Mononuclear cell (primary cell): ENCODE results near the gene C5. TPM values are rescaled to one million over a fixed set of nuclear protein-coding genes. Genes with fewer than 3 reads are reported as not detected.
"Not testable (repeated sequence)": the region's sequence is repeated elsewhere in the genome, so short reads cannot be mapped to it uniquely, and the experiment has no call there.

ENCODE experiments used
- H3K27me3 ChIP-seq: 2 replicates; pipeline ENCODE4 v1.6.0; 2011; ENCODE audit warnings: low read length, control low read depth; ENCODE audit not compliant: insufficient read depth
- H3K4me1 ChIP-seq: 2 replicates; pipeline ENCODE4 v1.5.1; 2011; ENCODE audit warnings: mild to moderate bottlenecking, low read length, control low read depth; ENCODE audit not compliant: insufficient read depth
- H3K4me3 ChIP-seq: 2 replicates; pipeline ENCODE4 v1.5.1; 2011; ENCODE audit warnings: mild to moderate bottlenecking, low read length, moderate library complexity
- H3K9me3 ChIP-seq: 2 replicates; pipeline ENCODE4 v1.5.1; 2011; ENCODE audit warnings: low read depth, mild to moderate bottlenecking, control low read depth, low read length
- total RNA-seq: library from RNA; depleted of rRNA; stranded (reverse); fragments of >200 nt; gene quantifications from one replicate; pipeline ENCODE4 v1.2.3, GENCODE V29; 2012

Gene C5
- total RNA-seq, 1 donor, result 1.8 TPM

DNA sequence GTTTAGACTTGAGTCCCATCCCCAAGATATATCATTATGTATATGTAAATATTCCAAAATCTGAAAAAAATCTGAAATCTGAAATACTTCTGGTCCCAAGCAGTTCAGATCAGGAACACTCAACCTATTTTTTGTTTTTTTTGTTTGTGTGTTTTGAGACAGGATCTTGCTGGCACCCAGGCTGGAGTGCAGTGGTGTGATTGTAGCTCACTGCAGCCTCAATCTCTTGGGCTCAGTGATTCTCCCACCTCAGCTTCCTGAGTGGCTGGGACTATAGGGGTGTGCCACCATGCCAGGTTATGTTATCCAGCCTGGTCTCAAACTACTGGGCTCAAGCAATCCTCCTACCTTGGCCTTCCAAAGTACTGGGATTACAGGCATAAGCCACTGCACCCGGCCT lies 72.8 kb downstream of the C5 start:
- no peak overlapping the region for H3K4me3 ChIP-seq
- no peaks in the 10 kb centered on the region for H3K27me3 ChIP-seq
- H3K9me3 ChIP-seq, result no peaks in the 10 kb centered on the region
- H3K4me1 ChIP-seq, result peaks cover 8% of the 10 kb centered on the region

- H3K27me3 ChIP-seq, result no peaks in the 10 kb centered on the region
- no peaks in the 10 kb centered on the region for H3K9me3 ChIP-seq
- no peak overlapping the region for H3K4me3 ChIP-seq
- peaks cover 8% of the 10 kb centered on the region for H3K4me1 ChIP-seq
These were observed 75.2 kb downstream of the C5 start for GRCh38 chr9:120974921-120975320.

GRCh38 chr9:120974181-120974580 lies 75.9 kb downstream of the C5 start:
- H3K4me1 ChIP-seq, result peaks cover 8% of the 10 kb centered on the region
- no peaks in the 10 kb centered on the region for H3K9me3 ChIP-seq
- H3K27me3 ChIP-seq, result no peaks in the 10 kb centered on the region
- H3K4me3 ChIP-seq, result no peak overlapping the region

DNA sequence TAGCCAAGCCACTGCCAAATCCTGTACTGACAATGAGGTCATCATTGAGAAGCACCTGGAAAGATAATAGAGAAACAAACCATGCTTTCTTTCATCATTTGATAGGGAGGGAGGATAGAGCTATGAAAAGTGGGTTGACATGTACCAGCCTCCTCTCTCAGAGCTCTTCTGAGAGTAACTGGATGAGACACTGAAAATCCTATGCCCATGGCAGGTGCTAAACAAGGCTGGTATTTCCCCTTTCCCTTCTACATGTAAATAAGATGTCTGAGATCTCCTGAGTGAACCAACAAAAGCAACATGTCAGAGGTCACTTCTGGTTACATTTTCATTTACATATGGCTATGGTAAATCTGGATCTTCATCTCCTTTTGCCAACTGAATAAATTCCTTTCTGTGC lies 78.1 kb downstream of the C5 start:
- no peak overlapping the region for H3K4me3 ChIP-seq
- no peaks in the 10 kb centered on the region for H3K9me3 ChIP-seq
- H3K27me3 ChIP-seq, result no peaks in the 10 kb centered on the region
- H3K4me1 ChIP-seq, result peaks cover 8% of the 10 kb centered on the region

GRCh38 chr9:120971471-120971870 lies 78.6 kb downstream of the C5 start:
- H3K9me3 ChIP-seq, H3K4me1 ChIP-seq, H3K27me3 ChIP-seq, H3K4me3 ChIP-seq: not testable (repeated sequence)

- Histone ChIP-seq H3K4me3 (no peak overlapping the region), H3K9me3 (no peaks in the 10 kb centered on the region), H3K4me1 (peaks cover 6% of the 10 kb centered on the region), H3K27me3 (no peaks in the 10 kb centered on the region)
These were observed 79.8 kb downstream of the C5 start for GRCh38 chr9:120970244-120970643.

- H3K4me3 ChIP-seq, result no peak overlapping the region
- H3K27me3 ChIP-seq, result no peaks in the 10 kb centered on the region
- H3K9me3 ChIP-seq, result no peaks in the 10 kb centered on the region
- no peaks in the 10 kb centered on the region for H3K4me1 ChIP-seq
These were observed 84.1 kb downstream of the C5 start for GRCh38 chr9:120966013-120966369.

DNA sequence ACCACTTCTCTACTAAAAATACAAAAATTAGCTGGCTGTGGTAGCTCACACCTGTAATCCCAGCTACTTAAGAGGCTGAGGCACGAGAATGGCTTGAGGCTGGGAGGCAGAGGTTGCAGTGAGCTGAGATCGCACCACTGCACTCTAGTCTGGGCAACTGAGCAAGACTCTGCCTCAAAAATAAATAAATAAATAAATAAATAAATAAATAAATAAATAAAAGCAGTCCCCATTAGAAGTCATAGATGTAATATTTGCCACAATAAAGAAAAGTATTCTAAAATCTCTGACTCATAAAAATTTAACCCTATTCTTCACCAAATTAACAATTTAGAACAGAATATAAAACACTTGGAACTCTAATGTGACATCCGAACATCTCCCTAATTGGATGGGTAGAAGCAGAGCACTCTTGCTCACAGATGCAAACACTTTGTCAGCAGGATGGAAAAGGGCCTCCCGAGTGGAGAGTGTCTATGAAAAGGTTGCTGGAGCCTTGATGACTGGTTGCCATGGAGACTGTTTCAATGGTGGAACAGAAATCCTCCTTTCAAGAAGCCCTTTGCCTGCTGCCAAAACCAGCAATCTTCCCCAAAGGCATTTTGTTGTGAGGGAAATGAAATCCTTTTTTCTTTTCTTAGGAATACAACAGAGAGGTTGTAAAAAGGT lies 84.6 kb downstream of the C5 start:
- Histone ChIP-seq H3K9me3 (no peaks in the 10 kb centered on the region), H3K4me1 (no peaks in the 10 kb centered on the region), H3K4me3 (no peak overlapping the region), H3K27me3 (no peaks in the 10 kb centered on the region)

DNA sequence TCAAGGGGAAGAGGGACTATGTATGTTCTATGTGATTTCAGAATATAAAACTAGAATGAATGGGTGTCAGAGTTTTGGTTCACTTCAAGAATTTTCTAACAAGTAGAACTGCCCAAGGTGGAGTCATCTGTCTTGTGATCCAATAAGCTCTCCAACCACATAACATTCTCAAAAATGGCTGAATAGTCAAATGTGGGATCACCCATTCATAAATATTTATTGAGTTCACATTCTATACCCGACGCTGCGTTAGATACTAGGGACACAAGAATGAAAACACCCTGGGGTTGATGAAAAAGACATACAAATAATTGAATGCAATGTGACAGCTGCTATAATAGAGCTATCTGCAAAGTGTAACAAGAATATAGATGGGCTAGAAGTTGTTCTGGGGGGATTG lies 88.1 kb downstream of the C5 start:
- Histone ChIP-seq H3K27me3 (no peaks in the 10 kb centered on the region), H3K9me3 (no peaks in the 10 kb centered on the region), H3K4me3 (no peak overlapping the region), H3K4me1 (no peaks in the 10 kb centered on the region)

DNA sequence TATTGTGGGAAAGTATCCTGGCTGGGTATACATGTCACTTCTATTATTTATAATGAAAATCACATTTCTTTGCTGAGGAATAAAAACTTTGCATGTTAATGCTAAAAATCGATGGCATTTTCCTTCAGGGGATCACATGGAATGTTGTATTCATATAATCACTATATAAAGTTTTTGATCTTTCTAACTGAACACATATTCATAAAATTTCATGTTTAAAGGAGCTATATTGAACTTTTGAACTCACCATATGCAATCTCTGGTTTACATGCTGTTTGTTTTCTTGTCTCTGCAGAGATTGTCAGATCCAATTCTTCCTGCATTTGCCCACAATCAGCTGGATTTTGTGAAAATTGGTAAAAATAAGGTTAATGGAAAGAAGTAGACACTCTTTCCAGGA lies 90.1 kb downstream of the C5 start:
- Histone ChIP-seq H3K27me3 (no peaks in the 10 kb centered on the region), H3K9me3 (no peaks in the 10 kb centered on the region), H3K4me1 (no peaks in the 10 kb centered on the region), H3K4me3 (no peak overlapping the region)

- Histone ChIP-seq H3K27me3 (no peaks in the 10 kb centered on the region), H3K9me3 (no peaks in the 10 kb centered on the region), H3K4me1 (no peaks in the 10 kb centered on the region), H3K4me3 (no peak overlapping the region)
These were observed 93.2 kb downstream of the C5 start for GRCh38 chr9:120956862-120957261.

- Histone ChIP-seq H3K4me1 (no peaks in the 10 kb centered on the region), H3K4me3 (no peak overlapping the region), H3K9me3 (no peaks in the 10 kb centered on the region), H3K27me3 (no peaks in the 10 kb centered on the region)
These were observed 98.0 kb downstream of the C5 start for GRCh38 chr9:120951960-120952618.

DNA sequence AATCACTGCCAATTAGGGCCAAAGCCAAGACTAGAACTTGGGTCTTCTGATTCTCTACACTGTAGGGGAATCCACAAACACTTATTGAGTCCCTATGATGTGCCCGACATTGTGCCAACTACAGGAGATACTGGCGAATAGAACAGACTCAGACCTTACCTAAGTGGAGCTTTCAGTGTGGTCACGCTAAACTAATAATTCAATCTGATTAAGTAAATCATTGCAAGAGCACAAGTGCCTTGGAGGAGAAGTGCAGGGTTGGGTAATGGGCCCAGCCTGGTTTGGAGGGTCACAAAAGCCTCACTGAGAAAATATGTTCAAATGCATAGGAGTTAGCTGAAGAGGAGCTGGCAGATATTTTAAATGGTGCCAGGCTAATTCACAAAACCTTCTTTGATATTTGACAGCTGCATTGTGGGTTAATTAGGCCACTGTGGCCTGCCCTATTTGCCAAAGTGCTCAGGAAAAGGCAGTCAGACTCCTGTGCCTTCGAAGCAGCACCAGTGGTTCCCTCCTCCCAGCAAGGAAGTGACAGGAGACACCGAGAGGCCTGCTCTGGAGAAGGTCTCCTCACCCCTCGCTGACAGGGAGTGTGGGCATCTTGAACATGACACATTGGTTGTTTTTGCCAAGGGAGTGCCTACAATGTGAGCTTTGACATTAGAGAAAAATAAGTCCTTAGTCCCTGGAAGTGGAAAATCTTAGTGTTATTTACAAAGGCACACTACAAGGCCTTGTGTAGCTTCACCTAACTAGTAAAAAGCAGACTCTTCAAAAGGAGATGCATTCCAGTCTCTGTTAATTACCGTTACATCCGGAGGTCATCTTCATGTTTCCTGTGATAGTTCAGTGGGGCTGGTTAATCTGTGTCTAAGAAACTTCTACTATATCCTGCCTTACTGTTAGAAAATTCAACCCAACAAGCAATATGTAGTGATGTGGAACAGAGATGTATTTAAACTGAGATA lies 99.4 kb downstream of the C5 start:
- H3K4me1 ChIP-seq, result peaks cover 9% of the 10 kb centered on the region
- no peaks in the 10 kb centered on the region for H3K27me3 ChIP-seq
- H3K9me3 ChIP-seq, result no peaks in the 10 kb centered on the region
- H3K4me3 ChIP-seq, result no peak overlapping the region

DNA sequence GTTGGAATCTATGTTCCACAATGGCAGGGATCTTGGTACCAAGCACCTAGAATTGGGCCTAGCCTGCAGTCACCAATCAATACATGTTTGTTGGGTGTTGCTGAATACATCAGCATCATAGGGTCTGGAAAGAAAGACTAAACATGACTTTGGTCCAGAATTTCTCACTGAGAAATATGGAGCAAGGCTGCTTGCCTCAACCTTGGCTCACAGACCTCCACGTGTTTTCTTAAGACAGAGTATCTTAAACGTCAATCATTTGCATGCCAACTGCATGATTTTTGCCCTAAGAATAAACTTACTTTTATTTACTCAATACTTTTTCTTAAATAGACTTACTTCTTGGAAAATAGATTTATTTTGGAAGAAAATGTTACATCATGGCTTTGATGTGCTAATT lies 100.8 kb downstream of the C5 start:
- Histone ChIP-seq H3K27me3 (no peaks in the 10 kb centered on the region), H3K4me3 (no peak overlapping the region), H3K9me3 (no peaks in the 10 kb centered on the region), H3K4me1 (peaks cover 14% of the 10 kb centered on the region)

GRCh38 chr9:120948824-120949223 lies 101.3 kb downstream of the C5 start:
- Histone ChIP-seq H3K9me3 (no peaks in the 10 kb centered on the region), H3K4me1 (peaks cover 19% of the 10 kb centered on the region), H3K4me3 (no peak overlapping the region), H3K27me3 (no peaks in the 10 kb centered on the region)
